GM19239 (cell line): ENCODE data around the gene MOB1A.
"Not testable (repeated sequence)": the region's sequence is repeated elsewhere in the genome, so short reads cannot be mapped to it uniquely, and the experiment has no call there.

Source experiments
- DNase-seq: peaks from one replicate; pipeline ENCODE4 v3.0.0; 2011; ENCODE audit warnings: low spot score; ENCODE audit not compliant: insufficient read length
- FAIRE-seq: peaks from 2 replicates; lab custom pipeline; 2011; peaks lifted over from hg19 to GRCh38; lab: Jason Lieb, UNC

The MOB1A gene

DNA sequence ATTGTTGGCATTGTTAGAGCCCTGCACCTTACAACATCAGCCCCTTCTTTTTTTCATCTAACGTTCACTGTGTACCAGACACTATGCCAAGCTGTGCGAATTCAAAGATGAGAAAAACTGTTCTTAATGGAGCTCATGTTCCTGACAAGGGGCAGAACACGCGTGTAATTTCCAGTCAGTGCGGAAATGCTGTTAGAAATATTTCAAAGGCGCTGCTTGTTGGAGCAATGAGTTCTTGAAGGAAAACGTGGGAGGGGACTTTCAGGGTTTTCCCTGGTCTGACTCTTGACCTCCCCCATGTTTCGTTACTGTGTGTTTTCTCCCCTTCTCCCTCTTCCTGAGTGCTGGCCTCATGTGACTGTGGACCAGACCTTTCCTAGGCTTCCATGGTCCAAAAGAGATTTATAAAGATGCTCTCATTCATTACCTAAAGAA is 21.2 kb upstream of the MOB1A start:
- peak; percentile 52 for FAIRE-seq
- no peak for DNase-seq

DNA sequence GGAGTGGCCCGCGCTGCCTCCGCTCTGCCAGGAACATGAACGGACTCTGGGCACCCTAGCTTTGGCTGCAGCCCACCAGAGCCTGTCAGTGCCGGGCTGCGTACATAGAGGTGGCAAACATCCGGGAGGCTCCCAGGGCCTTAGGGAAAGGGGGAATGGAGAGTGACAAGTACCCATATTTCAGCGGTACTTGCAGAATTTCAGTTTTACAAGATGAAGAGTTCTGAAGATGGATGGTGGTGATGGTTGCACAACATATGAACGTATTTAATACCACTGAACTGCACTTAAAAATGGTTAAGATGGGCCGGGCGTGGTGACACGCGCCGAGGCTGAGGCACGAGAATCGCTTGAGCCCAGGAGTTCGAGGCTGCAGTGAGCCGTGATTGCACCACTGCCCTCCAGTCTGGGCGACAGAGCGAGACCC is 20.6 kb upstream of the MOB1A start:
- DNase-seq, result no peak
- no peak for FAIRE-seq

DNA sequence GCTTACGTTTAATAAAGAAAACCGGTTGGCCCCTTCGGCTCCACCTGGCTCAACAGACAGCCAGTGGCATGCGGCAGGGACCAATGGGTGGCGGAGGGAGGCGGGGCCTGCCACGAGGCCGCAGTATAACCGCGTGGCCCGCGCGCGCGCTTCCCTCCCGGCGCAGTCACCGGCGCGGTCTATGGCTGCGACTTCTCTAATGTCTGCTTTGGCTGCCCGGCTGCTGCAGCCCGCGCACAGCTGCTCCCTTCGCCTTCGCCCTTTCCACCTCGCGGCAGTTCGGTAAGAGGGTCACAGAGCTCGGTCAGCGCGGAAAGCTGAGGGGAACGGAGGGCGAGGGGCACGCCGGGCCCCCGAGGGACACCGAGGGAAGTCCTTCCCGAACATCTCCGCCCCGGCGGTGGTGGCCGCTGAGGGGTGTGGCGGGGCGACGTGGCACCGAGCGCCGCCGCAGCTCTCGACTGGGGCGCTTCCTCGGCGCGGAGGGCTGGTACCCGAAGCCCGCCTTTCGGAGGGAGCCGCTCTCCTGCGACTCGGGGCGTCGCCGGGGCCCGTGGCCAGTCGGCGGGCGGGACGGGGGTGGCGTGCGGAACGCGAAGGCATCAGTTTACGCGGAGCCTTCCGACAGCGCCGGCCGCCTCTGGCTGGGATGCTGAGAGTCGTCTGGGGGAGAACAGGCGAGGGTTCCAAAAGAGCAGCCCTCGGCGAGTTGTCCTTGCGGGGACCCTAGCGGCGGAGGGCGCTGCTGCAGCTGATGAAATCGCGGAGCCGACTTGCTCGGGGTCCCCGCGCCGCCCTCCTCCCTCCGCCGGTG is 20.0 kb upstream of the MOB1A start, which contains the start of gene MTHFD2:
Gene MTHFD2 (plus strand): TSS at position 155 of the 814 bp plus-strand sequence. CDS start 27 bp downstream, at position 182.
- peak; percentile 86 for DNase-seq
- peak; percentile 95 for FAIRE-seq

DNA sequence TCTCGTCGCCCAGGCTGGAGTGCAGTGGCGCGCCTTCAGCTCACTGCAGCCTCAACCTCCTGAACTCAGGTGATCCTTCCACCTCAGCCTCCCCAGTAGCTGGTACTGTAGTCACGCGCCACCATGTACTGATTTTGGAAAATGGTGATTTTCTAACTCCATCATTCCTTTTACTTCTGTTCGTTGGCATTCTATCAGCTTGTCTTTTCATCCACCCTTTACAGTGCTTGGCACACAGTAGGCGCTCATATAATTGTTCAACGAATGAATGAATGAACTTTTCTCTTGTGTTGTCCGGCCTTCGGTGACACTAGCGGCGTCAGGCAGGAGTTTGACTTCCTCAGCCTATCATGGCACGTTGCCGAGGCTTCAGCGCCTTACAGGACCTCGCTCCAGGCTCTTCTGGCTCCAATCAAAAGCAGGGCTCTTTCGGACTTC is 19.4 kb upstream of the MOB1A start:
- DNase-seq (no peak), FAIRE-seq (no peak)

DNA sequence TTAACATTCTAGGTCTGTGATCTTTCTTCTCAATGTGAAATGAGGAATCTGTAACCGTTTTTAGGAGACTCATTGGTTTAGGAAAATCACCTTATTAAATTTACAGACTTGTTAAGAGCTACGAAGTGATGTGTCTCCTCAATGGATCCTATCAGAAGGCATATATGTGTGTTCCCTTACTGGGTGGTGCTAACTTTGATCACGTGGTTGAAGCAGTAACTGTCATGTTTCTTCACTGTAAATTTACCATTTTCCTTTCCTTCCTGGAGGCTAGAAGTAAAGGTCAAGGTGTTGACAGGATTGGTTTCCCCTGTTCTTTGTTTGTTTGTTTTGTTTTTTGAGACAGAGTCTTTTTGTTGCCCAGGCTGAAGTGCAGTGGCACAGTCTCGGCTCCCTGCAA is 18.4 kb upstream of the MOB1A start:
- FAIRE-seq, result no peak
- DNase-seq, result no peak

DNA sequence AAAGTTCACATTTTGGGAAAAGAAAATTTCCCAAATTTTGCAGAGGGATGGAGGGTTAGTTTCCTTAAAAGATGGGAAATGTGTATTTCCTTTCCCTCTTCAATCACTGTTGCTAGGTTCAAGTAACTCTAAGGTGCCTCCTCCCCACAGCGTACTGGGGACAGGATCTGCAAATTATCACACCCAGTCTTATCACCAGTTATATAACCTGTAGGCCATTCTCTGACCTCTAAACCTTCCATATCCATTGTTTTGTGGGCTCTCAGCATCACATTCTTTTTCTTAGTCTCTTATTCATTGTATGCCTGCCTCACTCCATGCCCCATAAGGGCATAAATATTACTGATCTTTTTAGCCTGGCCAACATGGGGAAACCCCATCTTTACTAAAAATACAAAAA is 16.1 kb upstream of the MOB1A start:
- FAIRE-seq, result no peak
- no peak for DNase-seq

DNA sequence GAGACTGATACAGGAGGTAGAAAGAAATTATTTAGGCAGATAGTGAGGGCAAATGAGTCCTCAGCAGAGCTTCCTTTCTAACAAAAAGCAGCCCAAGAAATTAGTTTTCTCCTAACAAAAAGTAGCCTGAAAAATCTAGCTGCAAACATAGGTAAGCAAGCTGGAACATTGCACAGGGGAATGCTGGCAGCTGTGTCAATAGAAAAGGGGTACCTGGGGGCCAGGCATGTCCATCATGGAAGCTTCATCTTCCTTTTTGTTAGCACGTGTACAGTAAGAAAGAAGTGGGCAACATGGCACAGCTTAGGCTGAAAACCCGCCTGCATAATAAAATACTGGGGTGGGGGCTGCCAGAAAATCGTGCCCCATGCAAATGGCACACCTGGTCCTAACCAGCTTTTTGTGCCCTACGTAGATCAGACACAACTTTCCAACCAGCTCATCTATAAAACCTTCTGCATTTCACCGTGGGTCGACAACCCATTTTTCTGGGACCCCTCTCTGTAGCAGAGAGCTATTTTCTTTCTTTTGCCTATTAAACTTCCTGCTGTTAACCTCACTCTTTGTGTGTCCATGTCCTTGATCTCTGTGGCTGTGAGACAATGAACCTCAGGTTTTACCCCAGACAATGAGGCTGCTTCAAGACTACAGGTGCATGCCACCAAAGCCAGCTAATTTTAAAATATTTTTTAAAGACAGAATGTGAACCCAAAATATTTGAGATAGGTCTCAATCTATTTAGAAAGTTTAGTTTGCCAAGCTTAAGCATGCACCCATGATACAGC is 13.1 kb upstream of the MOB1A start:
- no peak for DNase-seq
- no peak for FAIRE-seq

DNA sequence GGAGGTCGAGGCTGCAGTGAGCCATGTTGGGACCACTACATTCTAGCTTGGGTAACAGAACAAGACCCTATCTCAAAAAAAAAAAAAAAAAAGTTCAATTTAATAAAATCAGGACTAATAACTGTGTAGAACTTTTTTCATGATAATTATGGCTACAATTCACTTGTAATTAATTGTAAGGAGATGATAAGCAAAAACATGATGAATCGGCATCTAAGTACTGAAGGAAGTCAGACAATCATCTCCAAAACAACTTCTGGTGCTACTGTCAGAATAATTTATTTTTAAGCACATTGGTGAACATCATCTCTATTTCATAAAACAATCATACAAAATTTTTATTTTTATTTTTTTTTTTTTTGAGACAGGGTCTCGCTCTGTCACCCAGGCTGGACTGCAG is 10.0 kb upstream of the MOB1A start:
- DNase-seq, result no peak

DNA sequence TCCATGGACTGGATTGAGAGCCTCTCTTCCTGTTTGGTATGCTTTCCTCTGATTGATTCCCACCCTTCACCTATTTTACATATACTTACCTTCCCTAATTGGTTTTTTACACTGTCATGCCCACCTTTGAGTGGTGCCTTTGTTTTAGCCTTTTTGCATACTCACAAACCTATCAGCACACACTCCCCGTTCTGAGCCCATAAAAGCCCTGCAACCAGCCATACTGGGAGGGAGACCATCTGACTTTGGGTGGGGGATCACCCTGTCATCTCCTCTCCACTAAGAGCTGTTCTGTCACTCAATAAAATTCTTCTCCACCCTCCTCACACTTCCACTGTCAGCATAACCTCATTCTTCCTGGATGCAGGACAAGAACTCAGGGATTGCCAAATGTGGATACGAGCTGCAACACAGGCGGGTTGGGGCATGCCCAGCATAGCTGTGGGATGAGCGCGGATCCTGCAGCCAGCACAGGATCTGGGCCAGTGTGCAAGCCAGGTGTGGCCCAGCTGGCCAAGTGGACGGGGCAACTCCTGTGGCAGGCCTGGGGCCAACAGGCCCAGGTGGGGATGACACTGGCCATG is 9.4 kb upstream of the MOB1A start:
- FAIRE-seq (no peak), DNase-seq (no peak)

More for the DNA sequence above, 10.0 kb upstream of the MOB1A start:
- no peak for FAIRE-seq

DNA sequence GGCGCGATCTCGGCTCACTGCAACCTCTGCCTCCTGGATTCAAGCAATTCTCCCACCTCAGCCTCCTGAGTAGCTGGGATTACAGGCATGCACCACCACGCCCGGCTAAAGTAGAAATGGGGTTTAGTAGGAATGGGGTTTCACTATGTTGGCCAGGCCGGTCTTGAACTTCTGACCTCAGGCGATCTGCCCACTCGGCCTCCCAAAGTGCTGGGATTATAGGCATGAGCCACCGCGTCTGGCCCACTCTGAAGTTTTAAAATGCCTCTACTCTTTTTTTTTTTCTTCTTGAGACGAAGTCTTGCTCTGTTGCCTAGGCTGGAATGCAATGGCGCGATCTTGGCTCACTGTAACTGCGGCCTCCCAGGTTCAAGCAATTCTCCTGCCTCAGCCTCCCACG is 8.0 kb upstream of the MOB1A start:
- not testable (repeated sequence) for FAIRE-seq, DNase-seq

DNA sequence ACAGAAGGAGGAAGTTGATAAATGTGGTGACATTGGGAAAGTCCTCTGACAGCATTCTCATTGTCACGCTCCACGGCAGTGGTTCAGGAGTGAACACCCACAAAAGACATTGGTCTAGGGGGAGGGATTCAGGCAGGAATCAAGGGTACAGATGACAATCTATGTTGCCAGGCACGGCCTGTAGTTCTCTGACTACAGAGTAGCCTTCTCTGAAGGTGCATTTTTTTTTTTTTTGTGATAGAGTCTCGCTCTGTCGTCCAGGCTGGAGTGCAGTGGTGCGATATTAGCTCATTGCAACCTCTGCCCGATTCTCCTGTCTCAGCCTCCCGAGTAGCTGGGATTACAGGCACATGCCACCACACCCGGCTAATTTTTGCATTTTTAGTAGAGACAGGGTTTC is 7.4 kb upstream of the MOB1A start:
- DNase-seq, result no peak
- FAIRE-seq, result peak; percentile 88

DNA sequence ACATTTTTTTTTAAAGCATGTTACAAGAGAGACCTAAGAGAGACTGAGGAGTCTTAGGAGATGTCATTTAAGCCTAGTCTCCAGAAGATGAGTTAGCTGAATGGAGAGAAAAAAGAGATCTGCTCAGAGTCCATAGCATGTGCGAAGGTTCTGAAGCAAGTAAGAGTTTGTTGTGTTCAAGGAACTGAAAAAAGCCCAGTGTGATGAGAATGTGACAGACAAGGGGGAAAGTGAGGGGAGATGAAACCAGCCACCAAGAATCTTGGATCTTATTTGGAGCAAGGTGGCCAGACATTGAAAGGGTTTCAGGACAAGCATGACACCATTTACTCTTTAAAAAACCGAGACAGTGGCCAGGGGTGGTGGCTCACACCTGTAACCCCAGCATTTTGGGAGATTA is 5.2 kb upstream of the MOB1A start:
- peak; percentile 33 for FAIRE-seq
- no peak for DNase-seq

DNA sequence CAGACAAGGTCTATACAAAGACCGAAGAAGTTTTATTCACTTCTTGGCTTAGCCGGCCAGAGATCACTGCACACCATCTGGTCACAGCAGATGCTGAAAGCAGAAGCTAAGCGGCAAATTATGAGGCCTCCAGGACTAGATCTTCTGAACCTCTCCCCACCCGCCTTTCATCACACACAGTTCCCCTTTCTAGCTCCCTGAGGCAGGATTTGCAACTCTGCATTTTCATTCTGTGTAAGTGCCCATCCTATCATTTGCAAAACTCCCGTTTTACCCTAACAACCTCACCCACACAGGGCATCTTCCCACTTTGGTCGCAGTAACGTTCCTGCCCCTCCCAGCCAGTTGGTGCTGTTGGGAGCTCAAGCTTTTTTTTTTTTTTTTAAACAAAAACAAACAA is 3.1 kb upstream of the MOB1A start:
- DNase-seq (peak; percentile 23), FAIRE-seq (peak; percentile 93)

DNA sequence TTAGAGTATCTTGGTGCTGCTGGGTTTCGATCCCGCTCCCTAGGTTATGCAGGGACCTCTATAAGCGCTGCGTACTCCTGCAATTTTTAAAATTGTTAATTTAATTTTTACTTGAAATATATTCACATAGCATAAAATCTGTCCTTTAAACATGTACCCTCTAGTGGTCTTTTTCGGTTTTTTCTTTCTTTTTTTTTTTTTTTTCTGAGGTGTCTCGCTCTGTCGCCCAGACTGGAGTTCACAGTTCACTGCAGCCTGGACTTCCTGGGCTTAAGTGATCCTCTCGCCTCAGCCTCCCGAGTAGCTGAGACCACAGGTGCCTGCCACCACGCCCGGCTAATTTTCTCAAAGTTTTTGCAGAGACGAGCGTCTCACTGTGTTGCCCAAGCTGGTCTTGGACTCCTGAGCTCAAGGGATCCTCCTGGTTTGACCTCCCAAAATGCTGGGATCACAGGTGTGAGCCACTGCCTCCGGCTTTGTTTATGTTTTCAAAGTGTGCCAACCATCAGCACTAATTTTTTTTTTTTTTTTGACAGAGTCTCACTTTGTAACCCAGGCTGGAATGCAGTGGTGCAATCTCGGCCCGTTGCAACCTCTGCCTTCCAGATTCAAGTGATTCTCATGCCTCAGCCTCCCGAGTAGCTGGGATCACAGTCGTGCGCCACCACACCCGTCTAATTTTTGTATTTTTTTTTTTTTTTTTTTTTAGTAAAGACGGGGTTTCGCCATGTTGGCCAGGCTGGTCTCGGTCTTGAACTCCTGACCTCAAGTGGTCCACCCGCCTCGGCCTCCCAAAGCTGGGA is 585 bp upstream of the MOB1A start:
- FAIRE-seq, result no peak
- no peak for DNase-seq

DNA sequence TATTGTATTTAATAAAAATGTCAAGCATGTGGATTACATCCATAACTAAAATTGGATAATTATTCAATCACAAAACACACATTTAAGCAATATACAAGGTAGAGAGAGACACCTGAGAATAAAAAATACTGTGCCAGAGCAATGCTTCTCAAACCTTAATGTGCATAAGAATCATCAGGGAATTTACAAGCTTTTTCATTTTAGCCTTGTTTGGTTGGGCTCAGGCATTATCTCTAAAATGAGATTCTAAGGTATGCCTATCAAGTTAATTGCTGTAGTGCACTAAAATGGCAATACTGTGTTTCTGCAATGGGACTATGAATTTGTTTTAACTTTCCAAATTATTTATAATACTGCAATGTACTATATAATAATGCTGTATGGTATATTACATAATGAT is 983 bp downstream of the MOB1A start:
- DNase-seq (no peak), FAIRE-seq (no peak)

DNA sequence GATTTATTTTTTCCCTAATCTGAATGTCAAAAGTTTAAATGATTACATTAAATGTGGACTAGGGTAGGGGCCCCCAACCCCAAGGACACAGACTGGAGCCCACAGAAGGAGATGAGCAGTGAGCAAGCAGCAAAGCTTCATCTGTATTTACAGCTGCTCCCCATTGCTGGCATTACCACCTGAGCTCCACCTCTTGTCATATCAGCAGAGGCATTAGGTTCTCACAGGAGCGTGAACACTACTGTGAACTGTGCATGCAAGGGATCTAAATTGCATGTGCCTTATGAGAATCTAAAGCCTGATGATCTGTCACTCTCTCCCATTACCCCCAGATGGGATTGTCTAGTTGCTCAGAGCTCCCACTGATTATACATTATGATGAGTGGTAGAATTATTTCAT is 3.8 kb downstream of the MOB1A start:
- FAIRE-seq, result no peak

DNA sequence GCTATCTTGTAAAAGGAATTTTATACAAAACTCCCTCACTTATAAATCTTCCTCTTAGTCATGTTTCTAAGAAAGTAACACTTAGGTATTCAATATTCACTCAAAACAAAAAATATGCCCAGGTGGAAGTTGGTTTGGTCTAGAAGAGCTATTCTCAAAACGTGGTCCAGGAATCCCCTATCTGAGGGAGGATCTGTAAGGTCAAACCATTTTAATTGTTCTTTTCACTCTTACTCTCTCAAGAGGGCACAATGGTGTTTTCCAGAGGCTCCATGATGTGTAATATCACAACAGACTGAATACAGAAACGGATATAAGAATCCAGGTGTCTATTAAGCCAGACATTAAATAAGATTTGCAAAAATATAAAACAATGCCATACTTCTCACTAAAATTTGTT is 9.9 kb downstream of the MOB1A start:
- FAIRE-seq, result no peak
- no peak for DNase-seq

More for the DNA sequence above, 3.8 kb downstream of the MOB1A start:
- DNase-seq, result no peak

DNA sequence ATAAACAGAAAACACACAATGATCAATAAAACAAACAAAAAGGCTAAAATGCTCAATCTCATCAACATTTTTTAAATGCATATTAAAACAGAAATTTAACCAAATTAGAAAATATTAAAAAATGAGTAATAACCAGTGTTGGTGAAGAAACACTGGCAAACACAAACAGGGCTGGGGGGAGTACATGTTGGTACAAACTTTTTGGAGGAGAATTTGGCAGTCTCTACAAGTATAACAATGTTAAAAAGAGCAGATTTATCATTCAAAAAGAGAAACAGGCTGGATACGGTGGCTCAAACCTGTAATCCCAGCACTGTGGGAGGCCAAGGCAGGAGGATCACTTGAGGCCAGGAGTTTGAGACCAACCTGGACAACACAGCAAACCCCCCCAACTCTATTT is 13.9 kb downstream of the MOB1A start:
- FAIRE-seq, result no peak
- no peak for DNase-seq

DNA sequence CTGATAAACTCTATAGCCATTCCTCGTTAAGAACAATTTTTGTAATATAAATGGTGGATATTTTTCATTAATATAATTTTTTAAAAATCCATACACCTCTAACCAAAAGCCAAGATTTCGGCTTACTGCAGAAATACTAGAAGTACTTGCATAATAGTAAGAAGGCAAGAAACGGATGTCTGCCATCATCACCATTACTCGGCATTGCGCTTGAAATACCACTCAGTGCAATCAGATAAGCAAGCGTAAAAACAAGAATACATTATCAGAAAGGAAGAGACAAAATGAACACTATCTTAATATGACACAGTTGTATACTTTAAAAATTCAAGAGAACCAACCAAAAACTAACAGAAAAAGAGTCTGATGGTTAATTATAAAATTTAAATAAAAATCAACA is 15.7 kb downstream of the MOB1A start:
- DNase-seq, result no peak
- FAIRE-seq, result peak; percentile 14

DNA sequence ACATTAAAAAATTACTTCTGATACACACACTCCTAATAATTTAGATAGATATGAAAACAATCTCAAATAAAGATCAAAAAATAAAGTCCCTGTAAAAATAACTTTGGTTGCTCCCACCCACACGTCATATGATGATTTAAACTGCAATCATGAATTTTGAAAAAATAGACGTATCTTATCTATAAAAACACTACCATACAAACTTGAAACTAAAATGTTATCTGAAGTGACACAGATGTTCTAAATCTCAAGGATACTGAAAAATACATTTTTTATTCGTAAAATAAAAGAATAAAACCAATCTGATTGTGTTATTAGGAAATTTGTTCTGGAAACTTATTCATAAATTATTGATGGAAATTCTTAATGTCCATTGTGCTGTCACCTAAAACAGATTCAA is 22.8 kb downstream of the MOB1A start:
- no peak for FAIRE-seq

More for the DNA sequence above, 22.8 kb downstream of the MOB1A start:
- DNase-seq, result no peak
